Erythroblast (primary cell): ENCODE measurements around the gene HTT-AS.

Experiments used
- GATA1 ChIP-seq: IDR thresholded peaks from 2 replicates; pipeline ENCODE4 v1.6.1; 2011; ENCODE audit warnings: low read depth, mild to moderate bottlenecking, control low read depth, low read length, moderate library complexity
- POLR2A ChIP-seq: IDR thresholded peaks from 2 replicates; pipeline ENCODE4 v1.6.1; 2011; ENCODE audit warnings: mild to moderate bottlenecking, low read length

- TF ChIP-seq POLR2A (no peak), GATA1 (no peak)
Observed at GRCh38 chr4:3060946-3061345, 13.4 kb downstream of the HTT-AS start.
